ENCODE results near the gene PGGHG.
A peak's percentile ranks its signal among the peaks of the same experiment; 100 is the strongest.
"Not testable (repeated sequence)": the region's sequence is repeated elsewhere in the genome, so short reads cannot be mapped to it uniquely, and the experiment has no call there.

PGGHG gene

GRCh38 chr11:331358-332060 lies 42.6 kb downstream of the PGGHG start:
- Histone ChIP-seq H3K4me1 (ENCODE audit: insufficient read depth, low read length) (peaks cover 29% of the 10 kb centered on the region), H3K4me3 (ENCODE audit: low read length) (no peak overlapping the region), H3K27ac (ENCODE audit: low read depth, low read length) (no peak overlapping the region), H3K9me3 (ENCODE audit: insufficient read depth, low read depth, low read length) (0 out of 2 replicates have a peak, but pooled peaks cover 7% of the 10 kb centered on the region), H3K27me3 (ENCODE audit: insufficient read depth, low read length) (no peaks in the 10 kb centered on the region), H3K9ac (ENCODE audit: low read depth, low read length) (no peak overlapping the region), H3K36me3 (ENCODE audit: insufficient read depth, low read length) (no peaks in the 10 kb centered on the region)
- WGBS, result 93% methylated on average over 19 of the region's 19 CpGs

- H3K36me3 ChIP-seq (ENCODE audit: insufficient read depth, low read length), result no peaks in the 10 kb centered on the region
- no peak overlapping the region for H3K4me3 ChIP-seq (ENCODE audit: low read length)
- H3K27ac ChIP-seq (ENCODE audit: low read depth, low read length), result peak overlapping the region; percentile 90; the same call in 1 of the 2 replicates
- no peak overlapping the region for H3K9ac ChIP-seq (ENCODE audit: low read depth, low read length)
- H3K9me3 ChIP-seq (ENCODE audit: insufficient read depth, low read depth, low read length), result 0 out of 2 replicates have a peak, but pooled peaks cover 7% of the 10 kb centered on the region
- 96% methylated on average over 23 of the region's 23 CpGs for WGBS
- H3K4me1 ChIP-seq (ENCODE audit: insufficient read depth, low read length), result peaks cover 33% of the 10 kb centered on the region
- H3K27me3 ChIP-seq (ENCODE audit: insufficient read depth, low read length), result no peaks in the 10 kb centered on the region
Measured at GRCh38 chr11:332651-333480, 43.9 kb downstream of the PGGHG start.

GRCh38 chr11:333616-334263 lies 44.8 kb downstream of the PGGHG start:
- H3K4me3 ChIP-seq (ENCODE audit: low read length), result peak overlapping the region; percentile 13; the same call in 1 of the 2 replicates
- H3K27ac ChIP-seq (ENCODE audit: low read depth, low read length), result peak overlapping the region; percentile 90
- H3K9me3 ChIP-seq (ENCODE audit: insufficient read depth, low read depth, low read length); H3K27me3 ChIP-seq (ENCODE audit: insufficient read depth, low read length); H3K36me3 ChIP-seq (ENCODE audit: insufficient read depth, low read length): not testable (repeated sequence)
- 24% methylated on average over 16 of the region's 17 CpGs for WGBS
- peak overlapping the region; percentile 51 for H3K9ac ChIP-seq (ENCODE audit: low read depth, low read length)
- peaks cover 33% of the 10 kb centered on the region for H3K4me1 ChIP-seq (ENCODE audit: insufficient read depth, low read length)

GRCh38 chr11:334264-334994 lies 45.5 kb downstream of the PGGHG start:
- Histone ChIP-seq H3K4me1 (ENCODE audit: insufficient read depth, low read length) (peaks cover 33% of the 10 kb centered on the region), H3K27ac (ENCODE audit: low read depth, low read length) (peak overlapping the region; percentile 90), H3K36me3 (ENCODE audit: insufficient read depth, low read length) (no peaks in the 10 kb centered on the region), H3K27me3 (ENCODE audit: insufficient read depth, low read length) (no peaks in the 10 kb centered on the region), H3K9me3 (ENCODE audit: insufficient read depth, low read depth, low read length) (0 out of 2 replicates have a peak, but pooled peaks cover 7% of the 10 kb centered on the region), H3K4me3 (ENCODE audit: low read length) (peak overlapping the region; percentile 13), H3K9ac (ENCODE audit: low read depth, low read length) (peak overlapping the region; percentile 51)
- WGBS, result 7% methylated on average over 25 of the region's 25 CpGs

- Histone ChIP-seq H3K36me3 (ENCODE audit: insufficient read depth, low read length) (no peaks in the 10 kb centered on the region), H3K9ac (ENCODE audit: low read depth, low read length) (peak overlapping the region; percentile 24; the same call in 1 of the 2 replicates), H3K4me1 (ENCODE audit: insufficient read depth, low read length) (peaks cover 49% of the 10 kb centered on the region), H3K27ac (ENCODE audit: low read depth, low read length) (peak overlapping the region; percentile 66), H3K9me3 (ENCODE audit: insufficient read depth, low read depth, low read length) (0 out of 2 replicates have a peak, but pooled peaks cover 7% of the 10 kb centered on the region), H3K4me3 (ENCODE audit: low read length) (no peak overlapping the region), H3K27me3 (ENCODE audit: insufficient read depth, low read length) (no peaks in the 10 kb centered on the region)
- WGBS, result 66% methylated on average over 14 of the region's 15 CpGs
Measured at GRCh38 chr11:335779-336658, 47.1 kb downstream of the PGGHG start.

- peak overlapping the region; percentile 66; the same call in 1 of the 2 replicates for H3K27ac ChIP-seq (ENCODE audit: low read depth, low read length)
- no peak overlapping the region for H3K4me3 ChIP-seq (ENCODE audit: low read length)
- H3K9ac ChIP-seq (ENCODE audit: low read depth, low read length), result 0 out of 2 replicates have a peak overlapping the region, but pooled peaks have one; percentile 1
- no peaks in the 10 kb centered on the region for H3K36me3 ChIP-seq (ENCODE audit: insufficient read depth, low read length)
- 0 out of 2 replicates have a peak, but pooled peaks cover 7% of the 10 kb centered on the region for H3K9me3 ChIP-seq (ENCODE audit: insufficient read depth, low read depth, low read length)
- H3K4me1 ChIP-seq (ENCODE audit: insufficient read depth, low read length), result peaks cover 54% of the 10 kb centered on the region
- H3K27me3 ChIP-seq (ENCODE audit: insufficient read depth, low read length), result no peaks in the 10 kb centered on the region
- 80% methylated on average over 4 of the region's 4 CpGs for WGBS
Measured at GRCh38 chr11:336659-337198, 47.8 kb downstream of the PGGHG start.

- no peaks in the 10 kb centered on the region for H3K27me3 ChIP-seq (ENCODE audit: insufficient read depth, low read length)
- no peak overlapping the region for H3K27ac ChIP-seq (ENCODE audit: low read depth, low read length)
- no peak overlapping the region for H3K4me3 ChIP-seq (ENCODE audit: low read length)
- H3K4me1 ChIP-seq (ENCODE audit: insufficient read depth, low read length), result peaks cover 63% of the 10 kb centered on the region
- H3K9me3 ChIP-seq (ENCODE audit: insufficient read depth, low read depth, low read length), result 0 out of 2 replicates have a peak, but pooled peaks cover 7% of the 10 kb centered on the region
- no peaks in the 10 kb centered on the region for H3K36me3 ChIP-seq (ENCODE audit: insufficient read depth, low read length)
- H3K9ac ChIP-seq (ENCODE audit: low read depth, low read length), result no peak overlapping the region
- WGBS, result 95% methylated on average over 4 of the region's 6 CpGs
Measured at GRCh38 chr11:337711-338110, 48.8 kb downstream of the PGGHG start.

GRCh38 chr11:339963-340362 lies 51.0 kb downstream of the PGGHG start:
- Histone ChIP-seq H3K9me3 (ENCODE audit: insufficient read depth, low read depth, low read length) (no peaks in the 10 kb centered on the region), H3K4me1 (ENCODE audit: insufficient read depth, low read length) (peaks cover 48% of the 10 kb centered on the region), H3K4me3 (ENCODE audit: low read length) (no peak overlapping the region), H3K27ac (ENCODE audit: low read depth, low read length) (peak overlapping the region; percentile 37; the same call in 1 of the 2 replicates), H3K36me3 (ENCODE audit: insufficient read depth, low read length) (no peaks in the 10 kb centered on the region), H3K27me3 (ENCODE audit: insufficient read depth, low read length) (no peaks in the 10 kb centered on the region), H3K9ac (ENCODE audit: low read depth, low read length) (no peak overlapping the region)
- WGBS, result 95% methylated on average over 2 of the region's 2 CpGs

- Histone ChIP-seq H3K9me3 (ENCODE audit: insufficient read depth, low read depth, low read length) (no peaks in the 10 kb centered on the region), H3K4me3 (ENCODE audit: low read length) (peak overlapping the region; percentile 14; the same call in 1 of the 2 replicates), H3K4me1 (ENCODE audit: insufficient read depth, low read length) (peaks cover 41% of the 10 kb centered on the region), H3K36me3 (ENCODE audit: insufficient read depth, low read length) (no peaks in the 10 kb centered on the region), H3K27ac (ENCODE audit: low read depth, low read length) (peak overlapping the region; percentile 73), H3K27me3 (ENCODE audit: insufficient read depth, low read length) (no peaks in the 10 kb centered on the region), H3K9ac (ENCODE audit: low read depth, low read length) (no peak overlapping the region)
- 28% methylated on average over 4 of the region's 5 CpGs for WGBS
Measured at GRCh38 chr11:340539-341512, 51.9 kb downstream of the PGGHG start.
